ENCODE measurements around the gene SRRT.

Gene SRRT

GRCh38 chr7:100882201-100882600 is 7.3 kb downstream of the SRRT start:
- FAIRE-seq, result no peak

DNA sequence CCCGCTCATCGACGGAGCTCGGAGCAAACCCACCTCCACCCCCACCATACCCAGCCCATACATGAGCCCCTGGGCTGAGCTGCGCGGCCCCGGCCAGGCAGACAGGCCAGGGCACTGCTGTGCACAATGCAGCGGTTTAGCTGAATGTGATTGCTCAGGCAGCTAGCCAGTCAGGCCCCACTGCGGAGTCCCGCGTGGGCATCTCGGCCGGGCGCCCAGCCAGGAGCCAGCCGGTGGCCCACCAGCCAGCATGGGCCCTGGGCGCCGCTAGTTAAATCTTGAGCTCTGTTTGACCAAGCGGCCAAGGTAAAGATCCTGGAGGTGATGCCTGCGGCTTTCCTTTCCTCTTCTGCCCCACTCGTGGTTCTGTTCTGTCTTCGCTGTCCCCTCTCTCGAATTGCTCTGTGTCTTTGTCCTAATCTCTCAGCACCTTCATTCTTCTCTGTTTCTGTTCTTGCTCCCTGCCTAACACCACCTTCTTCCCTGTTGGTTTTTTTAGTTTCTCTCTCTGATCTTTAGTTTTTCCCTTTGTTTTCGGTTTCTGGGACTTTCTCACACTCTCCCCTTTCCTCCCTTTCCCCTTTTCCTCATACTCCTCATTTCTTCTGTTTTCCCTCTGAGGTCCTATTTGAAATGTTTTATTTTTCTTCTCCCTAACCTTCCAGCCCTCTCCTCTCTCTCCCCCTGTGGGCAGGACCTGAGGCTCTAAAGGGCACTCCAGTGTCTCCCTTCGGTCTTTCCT is 8.1 kb downstream of the SRRT start:
- no peak for FAIRE-seq

DNA sequence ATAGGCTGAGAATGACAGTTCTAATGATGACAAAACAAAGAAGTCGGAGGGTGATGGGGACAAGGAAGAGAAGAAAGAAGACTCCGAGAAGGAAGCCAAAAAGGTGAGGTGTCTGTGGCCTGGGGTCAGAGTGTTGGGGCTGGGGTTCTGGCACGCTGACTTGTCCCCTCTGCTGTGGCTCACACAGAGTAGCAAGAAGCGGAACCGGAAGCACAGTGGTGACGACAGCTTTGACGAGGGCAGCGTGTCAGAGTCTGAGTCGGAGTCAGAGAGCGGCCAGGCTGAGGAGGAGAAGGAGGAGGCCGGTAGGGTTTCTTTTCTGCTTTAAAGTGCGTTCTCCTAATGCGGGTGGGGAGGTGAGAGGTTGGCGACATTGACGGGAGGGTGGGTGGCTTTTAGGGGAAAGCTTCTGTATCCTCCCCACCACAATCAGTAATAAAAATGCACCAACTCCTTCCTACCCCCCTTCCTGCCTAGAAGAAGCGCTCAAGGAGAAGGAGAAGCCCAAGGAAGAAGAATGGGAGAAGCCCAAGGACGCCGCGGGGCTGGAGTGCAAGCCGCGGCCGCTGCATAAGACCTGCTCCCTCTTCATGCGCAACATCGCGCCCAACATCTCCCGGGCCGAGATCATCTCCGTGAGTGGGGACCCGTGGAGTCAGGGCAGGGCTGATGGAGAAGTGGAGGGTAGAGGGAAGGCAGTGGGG is 10.0 kb downstream of the SRRT start:
- no peak for FAIRE-seq

GRCh38 chr7:100885440-100886141 is 10.7 kb downstream of the SRRT start:
- no peak for FAIRE-seq

- no peak for FAIRE-seq
Measured at GRCh38 chr7:100886142-100886935, 11.4 kb downstream of the SRRT start.

- FAIRE-seq, result no peak
Measured at GRCh38 chr7:100886936-100887515, 12.1 kb downstream of the SRRT start.

DNA sequence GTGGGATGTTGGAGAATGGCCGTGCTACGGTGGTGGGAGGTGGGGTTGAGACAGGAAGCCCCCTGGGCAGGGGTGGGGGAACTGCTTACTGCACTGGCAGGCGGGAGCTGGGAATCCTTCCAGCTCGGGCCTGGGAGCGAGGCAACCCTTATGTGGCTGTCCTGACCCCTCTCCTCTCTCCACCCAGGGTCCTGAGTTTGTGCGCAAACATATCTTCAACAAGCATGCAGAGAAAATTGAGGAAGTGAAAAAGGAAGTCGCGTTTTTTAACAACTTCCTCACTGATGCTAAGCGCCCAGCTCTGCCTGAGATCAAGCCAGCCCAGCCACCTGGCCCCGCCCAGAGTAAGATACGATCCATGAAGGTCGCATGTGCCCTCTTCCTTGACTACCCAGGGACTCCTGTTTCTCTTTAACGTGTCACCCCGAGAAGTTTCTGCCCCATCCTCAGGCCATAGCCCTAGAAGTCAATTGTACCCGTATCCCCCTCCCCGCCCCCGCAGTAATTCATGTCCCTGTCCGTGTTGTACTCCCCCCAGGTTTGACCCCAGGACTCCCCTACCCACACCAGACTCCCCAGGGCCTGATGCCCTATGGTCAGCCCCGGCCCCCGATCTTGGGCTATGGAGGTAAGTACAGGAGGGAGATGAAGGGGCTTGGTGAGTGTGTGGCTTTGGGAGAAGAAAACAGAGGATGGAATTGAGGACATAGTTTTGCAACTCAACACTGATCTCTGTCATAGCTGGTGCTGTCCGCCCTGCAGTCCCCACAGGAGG is 12.8 kb downstream of the SRRT start:
- FAIRE-seq, result no peak

GRCh38 chr7:100888291-100888987 is 13.5 kb downstream of the SRRT start:
- no peak for FAIRE-seq

GRCh38 chr7:100888988-100889750 is 14.3 kb downstream of the SRRT start, which contains the start of gene UFSP1:
UFSP1 (minus strand) TSS chr7:100889715; CDS start chr7:100889271, 444 bp downstream.
- no peak for FAIRE-seq

DNA sequence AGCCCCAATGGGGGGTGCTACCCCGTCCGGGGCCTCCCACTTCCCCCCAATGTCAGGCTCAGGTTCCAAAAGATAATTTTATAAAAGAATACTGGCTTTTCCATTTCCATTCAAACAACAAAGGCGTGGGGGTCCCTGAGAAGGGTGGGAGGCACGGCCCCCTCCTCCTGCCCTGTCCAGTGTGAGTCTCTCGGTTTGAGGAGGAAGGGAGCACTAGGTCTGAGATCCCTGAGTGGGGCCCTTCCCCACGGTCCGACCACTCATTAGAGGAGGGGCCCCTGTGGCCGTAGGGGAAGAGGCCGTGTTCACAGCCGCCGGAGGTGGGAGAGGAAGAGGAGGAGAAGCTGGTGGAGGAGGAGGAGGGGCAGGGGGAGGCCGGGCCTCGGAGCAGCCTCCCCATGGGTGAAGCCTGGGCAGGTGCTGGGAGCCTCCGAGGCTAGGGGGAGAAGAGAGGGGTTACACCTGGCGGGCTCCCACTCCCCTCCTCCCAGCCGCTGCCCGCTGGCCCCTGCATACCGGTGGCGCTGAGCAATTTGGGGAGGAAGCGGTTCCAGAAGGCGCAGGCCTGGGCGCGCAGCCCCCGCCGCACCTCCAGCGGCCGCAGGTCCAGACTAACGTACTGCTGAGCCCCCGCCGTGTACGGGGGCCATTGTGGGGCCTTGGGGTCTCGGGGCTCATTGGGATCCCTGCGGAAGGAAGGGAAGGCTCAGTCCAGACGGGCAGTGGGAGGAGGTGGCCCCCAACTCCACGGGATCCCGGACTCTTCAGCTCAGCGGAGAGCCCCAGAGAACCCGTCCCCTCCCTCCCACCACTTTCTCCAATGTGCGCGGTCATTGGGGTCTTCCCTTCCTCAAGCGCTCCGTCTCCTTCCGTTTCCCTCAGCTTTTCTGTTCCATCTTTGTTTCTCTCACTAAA is 16.0 kb downstream of the SRRT start:
- FAIRE-seq, result no peak

DNA sequence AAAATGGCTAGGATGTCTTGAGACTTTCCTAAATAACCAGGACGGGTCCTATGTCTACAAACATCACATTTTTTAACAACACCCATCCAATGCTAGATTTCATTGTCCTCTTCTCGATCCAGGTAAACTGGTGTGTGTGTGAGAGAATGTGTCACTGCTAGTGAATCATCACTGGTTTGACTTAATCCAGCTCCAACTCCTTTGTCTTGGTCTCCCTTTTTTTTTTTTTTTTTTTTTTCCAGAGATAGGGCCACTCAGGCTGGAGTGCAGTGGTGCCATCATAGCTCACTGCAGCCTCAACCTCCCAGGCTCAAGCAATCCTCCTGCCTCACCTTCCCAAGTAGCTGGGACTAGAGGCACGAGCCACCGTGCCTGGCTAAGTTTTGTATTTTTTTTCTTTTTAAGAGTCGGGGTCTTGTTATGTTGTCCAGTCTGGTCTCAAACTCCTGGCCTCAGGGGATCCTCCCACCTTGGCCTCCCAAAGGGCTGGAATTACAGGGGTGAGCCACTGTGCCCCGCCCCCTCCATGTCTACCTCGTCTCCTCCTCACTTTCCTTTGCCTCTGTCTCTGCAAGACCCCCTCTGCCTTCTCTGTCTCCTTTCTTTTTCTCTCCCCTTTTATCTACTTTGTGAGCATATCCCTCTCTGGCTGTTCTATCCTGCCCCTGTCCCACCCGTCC is 16.8 kb downstream of the SRRT start:
- FAIRE-seq, result no peak

DNA sequence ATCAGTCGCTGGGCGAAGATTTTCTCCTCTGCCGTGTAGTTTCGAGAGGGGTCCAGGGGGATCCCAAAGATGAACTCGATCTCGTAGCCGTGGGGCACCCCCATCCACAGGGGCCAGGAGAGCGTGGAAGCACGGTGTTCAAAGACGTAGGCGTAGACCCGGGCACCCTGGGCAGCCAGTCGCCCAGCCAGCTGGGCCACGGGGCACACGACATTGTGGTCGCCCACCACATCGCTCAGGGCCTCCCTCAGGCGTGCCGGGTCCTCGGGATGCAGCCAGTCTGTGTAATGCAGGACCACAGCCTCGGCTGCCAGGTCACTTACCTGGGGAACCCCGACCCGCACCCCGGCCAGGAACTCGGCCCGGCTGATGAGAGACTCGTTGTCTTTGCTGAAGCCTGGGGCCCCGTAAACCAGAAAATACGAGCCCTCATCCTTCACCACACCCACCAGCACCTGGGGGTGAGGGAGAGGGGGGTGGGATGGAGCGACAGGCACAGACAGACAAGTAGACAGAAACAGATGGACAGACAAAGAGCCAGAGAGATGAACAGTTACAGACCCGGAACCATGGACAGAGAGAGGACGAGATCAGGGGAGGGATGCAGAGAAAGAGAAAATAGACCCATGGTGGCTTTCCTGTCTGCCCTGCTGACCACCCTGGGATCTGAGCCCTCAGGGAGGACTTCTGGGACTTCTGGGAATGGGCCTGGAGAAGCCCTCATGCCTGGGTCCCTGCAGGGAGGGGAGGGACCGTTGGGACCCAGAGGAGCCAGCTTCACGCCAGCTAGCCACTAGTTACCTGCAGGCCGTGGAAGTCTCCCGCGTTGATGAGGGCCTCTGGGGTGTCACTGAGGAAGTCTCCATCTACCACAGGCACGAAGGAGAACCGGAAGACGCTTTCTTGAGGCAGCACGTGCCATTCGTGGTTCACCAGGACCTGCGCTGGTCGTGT is 17.7 kb downstream of the SRRT start:
- no peak for FAIRE-seq

GRCh38 chr7:100893318-100893895 is 18.5 kb downstream of the SRRT start:
- FAIRE-seq, result no peak

DNA sequence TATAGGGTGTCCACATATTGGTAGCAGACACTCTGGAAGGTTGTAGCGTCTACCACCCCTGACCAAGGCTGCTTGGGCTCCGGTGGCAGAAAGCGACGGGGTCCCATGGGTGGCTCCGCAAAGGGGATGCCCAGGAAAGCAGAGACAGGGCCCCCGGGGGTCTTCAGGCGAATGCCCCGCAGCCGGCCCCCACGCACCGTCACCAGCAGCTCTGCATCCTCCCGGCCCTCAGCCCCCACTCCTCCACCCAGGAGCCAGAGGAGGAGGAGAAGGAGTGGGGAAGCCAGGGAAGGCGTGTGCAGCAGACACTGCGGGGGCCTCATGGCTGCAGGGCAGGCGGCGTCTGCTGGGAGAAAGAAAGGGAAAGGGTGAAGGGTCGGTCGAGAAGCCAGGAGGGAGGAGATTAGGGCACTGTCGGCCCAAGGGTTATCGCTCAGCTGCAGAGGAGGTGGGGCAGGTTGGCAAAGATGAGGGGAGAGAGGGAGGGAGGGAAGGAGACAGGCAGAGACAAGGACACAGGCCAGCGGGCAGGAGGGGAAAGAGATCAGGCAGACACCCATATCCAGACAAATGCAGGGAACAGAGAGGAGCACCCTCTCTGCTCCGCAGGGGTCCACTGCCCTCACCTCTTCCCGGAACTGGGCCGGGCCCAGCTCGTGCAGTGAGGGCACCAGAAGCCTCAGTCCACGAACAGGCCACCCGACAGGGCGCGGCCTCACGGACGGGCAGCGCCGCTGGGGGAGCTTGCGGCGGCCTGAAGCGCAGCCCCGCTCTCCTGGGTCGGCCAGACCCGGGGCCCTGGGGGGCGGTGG is 19.2 kb downstream of the SRRT start:
- no peak for FAIRE-seq

DNA sequence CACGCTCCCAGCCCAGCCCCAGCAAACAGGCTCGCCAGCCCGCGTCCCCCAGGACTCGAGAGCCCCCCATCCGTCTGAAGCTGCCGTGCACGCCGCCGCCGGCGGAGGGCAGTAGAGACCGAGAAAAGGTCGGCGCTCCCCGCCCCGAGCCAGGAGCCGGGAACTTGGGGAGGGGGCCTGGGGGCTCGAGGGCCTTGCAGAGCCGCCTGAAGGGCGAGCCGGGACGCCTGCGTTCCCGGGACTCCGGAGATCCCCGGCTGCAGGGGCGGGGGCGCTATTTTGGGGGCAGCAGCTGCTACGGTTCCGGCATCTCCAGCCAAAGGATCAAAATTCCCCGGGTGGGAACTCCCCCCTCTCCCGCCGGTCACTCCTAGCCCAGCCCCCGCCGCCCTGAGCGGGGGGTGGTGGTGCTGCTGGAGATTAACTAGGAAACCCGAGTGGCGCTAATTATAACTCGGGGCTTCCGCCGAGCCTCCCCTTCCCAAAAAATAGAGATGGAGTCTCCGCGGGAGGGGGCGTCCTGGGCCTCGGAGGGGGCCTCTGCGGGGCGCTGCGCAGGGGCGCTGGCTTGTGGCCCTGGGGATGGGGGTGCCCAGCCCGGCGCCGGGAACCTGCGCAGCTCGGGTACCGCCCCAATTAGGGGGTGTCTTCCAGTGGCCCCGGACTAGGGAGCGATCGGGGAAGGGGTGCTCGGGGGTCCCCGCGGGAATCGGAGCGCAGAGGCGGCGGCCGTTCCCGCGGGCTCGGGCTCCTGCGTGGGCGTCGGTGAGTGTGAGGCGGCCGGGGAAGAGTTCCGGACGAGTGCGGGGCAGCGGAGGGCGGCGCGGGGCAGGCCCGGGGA is 20.2 kb downstream of the SRRT start:
- no peak for FAIRE-seq

Measured in A204.1 (cell line).